ENCODE data around the gene PTPRN2. TPM values are rescaled to one million over a fixed set of nuclear protein-coding genes. Genes with fewer than 3 reads are reported as not detected.

Gene PTPRN2
- total RNA-seq, 3 donors from 2014 or later: 0.43 to 0.66 (median 0.63) TPM

GRCh38 chr7:157768198-157768597 lies 819.4 kb downstream of the PTPRN2 start:
- H3K27me3 Mint-ChIP-seq (ENCODE audit: low read depth): peaks cover 20% of the 10 kb centered on the region
- DNase-seq (no peak), ATAC-seq (no peak)
- H3K36me3 Mint-ChIP-seq (ENCODE audit: insufficient read depth): no peaks in the 10 kb centered on the region
- H3K4me1 Mint-ChIP-seq (ENCODE audit: low read depth): no peaks in the 10 kb centered on the region
- peaks cover 7% of the 10 kb centered on the region for H3K9me3 Mint-ChIP-seq
- no peak overlapping the region for H3K4me3 Mint-ChIP-seq

DNA sequence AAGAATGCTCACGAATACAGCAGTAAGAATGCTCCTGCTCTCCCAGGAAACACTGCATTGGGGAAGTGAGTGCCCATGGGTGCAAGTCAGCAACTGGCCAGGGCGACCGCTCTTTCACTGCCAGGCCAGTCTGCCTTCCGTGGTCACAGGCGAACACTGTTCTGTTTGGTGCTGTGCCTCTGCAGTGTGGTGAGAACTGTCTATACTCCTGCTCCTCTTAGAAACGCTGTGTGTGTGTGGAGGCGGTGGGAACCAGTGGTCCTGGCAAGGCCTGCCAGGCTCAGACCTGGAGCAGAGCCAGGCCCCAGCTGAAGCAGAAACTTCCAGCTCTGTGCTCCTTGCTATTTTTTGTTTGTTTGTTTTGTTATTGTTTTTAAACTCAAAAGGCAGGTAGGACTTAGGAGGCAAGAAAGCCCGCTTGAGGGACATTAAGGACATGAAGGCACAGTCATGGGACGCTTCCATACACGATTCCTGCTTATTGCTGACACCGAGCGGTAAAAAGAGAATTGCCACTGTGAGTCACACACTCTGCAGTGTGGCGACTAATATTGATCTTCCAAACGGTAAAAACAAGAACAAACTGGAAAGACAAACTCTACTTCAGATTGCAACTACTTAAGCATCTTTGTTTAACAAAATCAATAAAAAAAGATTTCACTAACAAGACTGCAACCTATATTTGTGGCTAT lies 820.0 kb downstream of the PTPRN2 start:
- no peak for DNase-seq

GRCh38 chr7:157766098-157766497 lies 821.5 kb downstream of the PTPRN2 start:
- no peaks in the 10 kb centered on the region for H3K9me3 Mint-ChIP-seq
- H3K36me3 Mint-ChIP-seq (ENCODE audit: insufficient read depth): no peaks in the 10 kb centered on the region
- DNase-seq: no peak
- no peak overlapping the region for H3K4me3 Mint-ChIP-seq
- H3K4me1 Mint-ChIP-seq (ENCODE audit: low read depth): no peaks in the 10 kb centered on the region
- H3K27me3 Mint-ChIP-seq (ENCODE audit: low read depth): peaks cover 17% of the 10 kb centered on the region
- no peak for ATAC-seq

More for the DNA sequence above, 820.0 kb downstream of the PTPRN2 start:
- Mint-ChIP-seq H3K4me1 (ENCODE audit: low read depth) (no peaks in the 10 kb centered on the region), H3K36me3 (ENCODE audit: insufficient read depth) (no peaks in the 10 kb centered on the region), H3K4me3 (no peak overlapping the region), H3K27me3 (ENCODE audit: low read depth) (peaks cover 20% of the 10 kb centered on the region), H3K9me3 (peaks cover 7% of the 10 kb centered on the region)
- no peak for ATAC-seq

- H3K4me1 Mint-ChIP-seq (ENCODE audit: low read depth): peaks cover 5% of the 10 kb centered on the region
- ATAC-seq (no peak), DNase-seq (no peak)
- H3K4me3 Mint-ChIP-seq: no peak overlapping the region
- H3K27me3 Mint-ChIP-seq (ENCODE audit: low read depth): peaks cover 17% of the 10 kb centered on the region
- H3K36me3 Mint-ChIP-seq (ENCODE audit: insufficient read depth): no peaks in the 10 kb centered on the region
- no peaks in the 10 kb centered on the region for H3K9me3 Mint-ChIP-seq
These were observed 822.6 kb downstream of the PTPRN2 start for GRCh38 chr7:157764946-157765537.

GRCh38 chr7:157764193-157764592 lies 823.4 kb downstream of the PTPRN2 start:
- DNase-seq: no peak
- peaks cover 11% of the 10 kb centered on the region for H3K27me3 Mint-ChIP-seq (ENCODE audit: low read depth)
- H3K4me3 Mint-ChIP-seq: no peak overlapping the region
- H3K36me3 Mint-ChIP-seq (ENCODE audit: insufficient read depth): no peaks in the 10 kb centered on the region
- H3K4me1 Mint-ChIP-seq (ENCODE audit: low read depth): peaks cover 5% of the 10 kb centered on the region
- no peaks in the 10 kb centered on the region for H3K9me3 Mint-ChIP-seq
- no peak for ATAC-seq

GRCh38 chr7:157763279-157764000 lies 824.2 kb downstream of the PTPRN2 start:
- Mint-ChIP-seq H3K9me3 (no peaks in the 10 kb centered on the region), H3K36me3 (ENCODE audit: insufficient read depth) (no peaks in the 10 kb centered on the region), H3K4me3 (no peak overlapping the region), H3K27me3 (ENCODE audit: low read depth) (peaks cover 7% of the 10 kb centered on the region), H3K4me1 (ENCODE audit: low read depth) (peaks cover 5% of the 10 kb centered on the region)
- ATAC-seq (no peak), DNase-seq (no peak)

- no peak for DNase-seq
- ATAC-seq: no peak
- H3K9me3 Mint-ChIP-seq: no peaks in the 10 kb centered on the region
- no peak overlapping the region for H3K4me3 Mint-ChIP-seq
- no peaks in the 10 kb centered on the region for H3K36me3 Mint-ChIP-seq (ENCODE audit: insufficient read depth)
- peaks cover 3% of the 10 kb centered on the region for H3K27me3 Mint-ChIP-seq (ENCODE audit: low read depth)
- peaks cover 5% of the 10 kb centered on the region for H3K4me1 Mint-ChIP-seq (ENCODE audit: low read depth)
These were observed 824.8 kb downstream of the PTPRN2 start for GRCh38 chr7:157762824-157763223.

DNA sequence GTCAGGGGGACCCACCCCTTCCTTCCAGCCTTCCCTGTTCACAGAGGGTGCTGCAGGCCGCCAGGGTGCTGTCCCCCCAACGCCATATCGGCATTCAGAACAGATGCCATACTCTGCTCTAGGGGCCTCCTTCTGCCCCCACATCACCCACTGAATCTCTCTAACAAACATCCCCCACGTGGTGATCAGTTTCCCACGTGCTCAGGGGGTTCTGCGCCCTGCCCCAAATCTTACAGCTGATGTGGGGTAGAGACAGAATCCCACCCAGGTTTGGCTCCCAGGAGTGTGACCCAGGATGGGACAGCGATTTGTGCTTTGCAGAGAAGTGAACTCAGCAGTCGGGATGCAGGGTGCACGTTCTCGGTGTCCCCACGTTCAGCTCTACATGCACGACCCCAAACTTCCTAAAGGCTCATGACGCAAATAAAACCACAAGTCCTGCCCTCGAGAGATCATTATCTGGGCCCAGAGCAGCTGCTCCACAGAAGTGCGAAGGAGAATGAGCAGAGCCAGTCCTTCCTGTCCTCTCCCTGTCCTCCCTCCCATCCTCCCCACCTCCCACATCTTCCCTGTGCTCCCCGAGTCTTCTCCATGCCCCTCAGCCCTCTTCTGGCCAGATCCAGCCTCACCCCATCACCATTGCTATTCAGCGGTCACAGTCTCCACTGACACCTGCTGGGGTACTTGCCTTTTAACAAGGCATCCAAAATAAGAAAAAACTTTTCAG lies 827.5 kb downstream of the PTPRN2 start:
- Mint-ChIP-seq H3K36me3 (ENCODE audit: insufficient read depth) (no peaks in the 10 kb centered on the region), H3K4me3 (no peak overlapping the region), H3K9me3 (no peaks in the 10 kb centered on the region), H3K27me3 (ENCODE audit: low read depth) (no peaks in the 10 kb centered on the region), H3K4me1 (ENCODE audit: low read depth) (peaks cover 5% of the 10 kb centered on the region)
- ATAC-seq: no peak
- no peak for DNase-seq

GRCh38 chr7:157759246-157759805 lies 828.3 kb downstream of the PTPRN2 start:
- Mint-ChIP-seq H3K27me3 (ENCODE audit: low read depth) (no peaks in the 10 kb centered on the region), H3K4me1 (ENCODE audit: low read depth) (peaks cover 5% of the 10 kb centered on the region), H3K4me3 (no peak overlapping the region), H3K36me3 (ENCODE audit: insufficient read depth) (no peaks in the 10 kb centered on the region), H3K9me3 (no peaks in the 10 kb centered on the region)
- DNase-seq (no peak), ATAC-seq (no peak)

DNA sequence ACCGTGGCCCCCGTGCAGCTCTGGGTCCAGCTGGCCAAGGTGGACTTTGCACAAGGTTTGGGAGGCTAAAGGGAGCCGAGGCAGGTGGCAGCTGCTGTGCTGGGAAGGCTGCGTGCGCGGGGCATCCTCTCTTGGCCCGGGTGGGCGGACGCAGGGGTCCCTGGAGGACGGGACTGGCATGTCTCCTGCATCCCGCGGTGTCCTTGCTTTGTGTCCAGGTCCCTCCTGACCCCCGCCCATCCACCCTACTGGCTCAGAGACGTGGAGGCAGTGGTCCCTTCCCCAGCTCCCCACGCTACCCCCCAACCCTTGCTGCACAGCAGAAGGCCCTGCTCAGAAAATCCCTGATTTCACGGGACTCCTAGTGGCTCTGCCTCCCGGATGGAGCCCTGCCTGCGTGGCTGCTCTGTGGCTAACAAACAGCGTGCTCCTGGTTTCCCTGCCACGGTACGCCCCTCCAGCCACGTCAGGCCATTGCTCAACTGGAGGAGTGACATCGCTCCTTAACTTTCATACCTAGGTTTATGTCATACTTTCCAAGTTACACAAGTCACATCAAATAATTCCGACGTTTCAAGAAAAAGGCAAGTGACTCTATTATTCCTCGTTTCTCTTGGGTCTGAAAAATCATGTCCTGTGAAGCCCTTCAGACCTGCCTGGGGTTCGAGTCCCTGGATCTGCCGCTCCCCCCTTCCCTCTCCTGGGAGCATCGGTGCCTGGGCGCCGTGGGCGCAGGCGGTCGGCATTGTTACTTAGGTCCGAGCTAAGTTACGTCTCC lies 829.0 kb downstream of the PTPRN2 start:
- H3K4me3 Mint-ChIP-seq: no peak overlapping the region
- no peaks in the 10 kb centered on the region for H3K9me3 Mint-ChIP-seq
- peaks cover 5% of the 10 kb centered on the region for H3K4me1 Mint-ChIP-seq (ENCODE audit: low read depth)
- no peaks in the 10 kb centered on the region for H3K27me3 Mint-ChIP-seq (ENCODE audit: low read depth)
- no peaks in the 10 kb centered on the region for H3K36me3 Mint-ChIP-seq (ENCODE audit: insufficient read depth)
- DNase-seq (no peak), ATAC-seq (no peak)

GRCh38 chr7:157757776-157758467 lies 829.7 kb downstream of the PTPRN2 start:
- Mint-ChIP-seq H3K9me3 (no peaks in the 10 kb centered on the region), H3K4me3 (no peak overlapping the region), H3K27me3 (ENCODE audit: low read depth) (no peaks in the 10 kb centered on the region), H3K4me1 (ENCODE audit: low read depth) (peaks cover 5% of the 10 kb centered on the region), H3K36me3 (ENCODE audit: insufficient read depth) (no peaks in the 10 kb centered on the region)
- ATAC-seq (no peak), DNase-seq (no peak)

DNA sequence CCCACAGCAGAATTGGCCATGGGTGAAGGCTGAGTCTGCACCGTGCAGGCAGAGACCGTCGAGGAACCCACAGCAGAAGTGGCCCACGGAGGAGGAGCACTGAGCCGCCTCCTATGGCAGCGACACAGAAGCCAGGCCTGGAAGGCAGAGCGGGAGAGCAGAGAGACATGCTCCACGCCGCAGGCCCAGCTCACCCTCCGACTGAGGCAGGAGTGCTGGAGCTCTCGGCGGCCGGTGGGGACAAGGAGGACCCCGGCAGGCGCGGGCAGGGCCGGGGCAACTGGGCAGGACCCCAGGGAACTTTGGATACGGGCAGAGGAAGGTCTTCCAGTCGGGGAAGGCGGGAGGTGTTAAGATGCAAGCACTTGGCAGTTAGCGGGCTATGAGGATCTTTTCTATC lies 830.4 kb downstream of the PTPRN2 start:
- H3K36me3 Mint-ChIP-seq (ENCODE audit: insufficient read depth): no peaks in the 10 kb centered on the region
- no peaks in the 10 kb centered on the region for H3K27me3 Mint-ChIP-seq (ENCODE audit: low read depth)
- no peaks in the 10 kb centered on the region for H3K9me3 Mint-ChIP-seq
- peaks cover 5% of the 10 kb centered on the region for H3K4me1 Mint-ChIP-seq (ENCODE audit: low read depth)
- no peak overlapping the region for H3K4me3 Mint-ChIP-seq
- ATAC-seq (no peak), DNase-seq (no peak)

DNA sequence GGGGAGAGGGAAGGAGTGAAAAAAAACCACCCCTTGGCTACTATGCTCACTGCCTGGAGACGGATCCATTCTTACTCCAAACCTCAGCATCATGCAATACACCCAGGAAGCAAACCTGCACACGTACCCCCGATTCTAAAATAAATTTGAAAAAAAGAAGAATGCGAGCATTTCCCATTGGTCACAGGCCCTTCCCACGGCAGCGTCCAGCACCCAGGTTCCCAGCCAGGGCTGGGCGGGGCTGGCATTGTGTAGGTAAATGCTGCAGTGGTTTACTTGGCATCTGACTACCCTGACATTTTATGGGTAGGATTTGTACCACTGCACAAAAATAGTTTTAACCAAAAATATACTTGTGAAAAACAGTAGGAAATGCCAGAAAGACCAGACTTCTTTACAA lies 831.9 kb downstream of the PTPRN2 start:
- DNase-seq (no peak), ATAC-seq (no peak)
- H3K27me3 Mint-ChIP-seq (ENCODE audit: low read depth): no peaks in the 10 kb centered on the region
- H3K4me1 Mint-ChIP-seq (ENCODE audit: low read depth): peaks cover 5% of the 10 kb centered on the region
- H3K4me3 Mint-ChIP-seq: no peak overlapping the region
- no peaks in the 10 kb centered on the region for H3K9me3 Mint-ChIP-seq
- H3K36me3 Mint-ChIP-seq (ENCODE audit: insufficient read depth): no peaks in the 10 kb centered on the region

Data from activated T-cell treated with anti-CD3 and anti-CD28 coated beads, Interleukin-2, amount 50 U/mL, for 4 hours (primary cell).